NCI-H460 (cell line): ENCODE measurements around the gene OR8D1. TPM values are rescaled to one million over a fixed set of nuclear protein-coding genes. Genes with fewer than 3 reads are reported as not detected.
"Not testable (repeated sequence)": the region's sequence is repeated elsewhere in the genome, so short reads cannot be mapped to it uniquely, and the experiment has no call there.

Experiments used
- DNase-seq: peaks from one replicate; pipeline ENCODE4 v3.0.0-alpha.2; 2016; ENCODE audit warnings: low read depth; ENCODE audit errors: extremely low read depth
- total RNA-seq: library from RNA; depleted of rRNA; stranded (reverse); fragments of >200 nt; shearing (Covaris generic); gene quantifications from 2 replicates; pipeline ENCODE4 v1.2.3, GENCODE V29; 2014; rRNA removed

Gene OR8D1
- total RNA-seq, 1 experiment from 2014 or later = not detected

- DNase-seq = no peak
Observed at GRCh38 chr11:124294687-124295086, 19.1 kb downstream of the OR8D1 start.

- peak; percentile 65 for DNase-seq
Observed at GRCh38 chr11:124285610-124286344, 28.0 kb downstream of the OR8D1 start.

- DNase-seq = no peak
Observed at GRCh38 chr11:124278261-124278660, 35.5 kb downstream of the OR8D1 start.

- DNase-seq = peak; percentile 19
Observed at GRCh38 chr11:124277804-124278203, 35.9 kb downstream of the OR8D1 start.

GRCh38 chr11:124277207-124277606 is 36.5 kb downstream of the OR8D1 start:
- no peak for DNase-seq

- no peak for DNase-seq
Observed at GRCh38 chr11:124276081-124276480, 37.7 kb downstream of the OR8D1 start.

- no peak for DNase-seq
Observed at GRCh38 chr11:124274000-124274399, 39.7 kb downstream of the OR8D1 start.

GRCh38 chr11:124270886-124271285 is 42.9 kb downstream of the OR8D1 start:
- DNase-seq = not testable (repeated sequence)

GRCh38 chr11:124265041-124265440 is 48.7 kb downstream of the OR8D1 start:
- not testable (repeated sequence) for DNase-seq

GRCh38 chr11:124256076-124256475 is 57.7 kb downstream of the OR8D1 start, which contains the start of gene OR8G5:
Gene OR8G5, plus strand, starts transcription at chr11:124256376. Its CDS starts 8,556 bp downstream, at chr11:124264932.
- DNase-seq = no peak

Other genes starting within 250 kb of the OR8D1 start
- 15.8 and 16.4 TPM in 2 replicates for gene VWA5A, start 198.5 kb downstream of the OR8D1 start, total RNA-seq
- gene OR10D3, start 130.6 kb downstream of the OR8D1 start, total RNA-seq = not detected in 2 replicates
- gene OR8G1, start 72.9 kb downstream of the OR8D1 start, total RNA-seq = not detected in 2 replicates
- not detected in 2 replicates for gene OR8G5, start 57.6 kb downstream of the OR8D1 start, total RNA-seq
- gene OR8D2, start 6.2 kb upstream of the OR8D1 start, total RNA-seq = not detected in 2 replicates
- gene OR8B2, start 70.5 kb upstream of the OR8D1 start, total RNA-seq = not detected in 2 replicates
- not detected in 2 replicates for gene OR8B3, start 85.1 kb upstream of the OR8D1 start, total RNA-seq
- not detected in 2 replicates for gene OR8B4, start 110.9 kb upstream of the OR8D1 start, total RNA-seq
- not detected in 2 replicates for gene OR8B8, start 131.7 kb upstream of the OR8D1 start, total RNA-seq
- not detected in 2 replicates for gene OR8B12, start 229.7 kb upstream of the OR8D1 start, total RNA-seq